HG03064 (cell line): ENCODE results near the gene DENND2C.

Experiments used
- ATAC-seq: cut with Tn5 transposase; IDR thresholded peaks from one replicate; pipeline ENCODE4 v1.9.1; 2021; ENCODE audit warnings: low read depth; ENCODE audit not compliant: unreplicated experiment

DENND2C gene

DNA sequence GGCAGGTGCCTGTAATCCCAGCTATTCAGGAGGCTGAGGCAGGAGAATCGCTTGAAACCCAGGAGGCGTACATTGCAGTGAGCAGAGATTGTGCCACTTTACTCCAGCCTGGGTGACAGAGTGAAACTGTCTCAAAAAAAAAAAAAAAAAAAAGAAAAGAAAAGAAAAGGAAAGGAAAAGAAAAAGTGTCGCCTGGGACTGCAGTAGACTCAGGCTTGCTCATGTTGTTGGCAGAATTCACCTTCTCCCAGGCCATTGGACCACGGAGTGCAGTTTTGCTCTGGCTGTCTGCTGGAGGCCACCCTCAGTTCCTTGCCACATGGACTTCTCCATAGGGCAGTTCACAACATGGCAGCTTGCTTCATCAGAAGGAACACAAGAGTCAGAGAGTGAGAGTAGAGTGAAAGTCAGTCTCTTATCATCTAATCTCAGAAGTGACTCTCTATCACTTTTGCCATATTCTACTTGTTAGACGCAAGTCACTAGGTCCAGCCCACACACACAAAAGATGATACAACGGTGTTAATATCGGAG, 117.7 kb downstream of the DENND2C start:
- ATAC-seq, result no peak

DNA sequence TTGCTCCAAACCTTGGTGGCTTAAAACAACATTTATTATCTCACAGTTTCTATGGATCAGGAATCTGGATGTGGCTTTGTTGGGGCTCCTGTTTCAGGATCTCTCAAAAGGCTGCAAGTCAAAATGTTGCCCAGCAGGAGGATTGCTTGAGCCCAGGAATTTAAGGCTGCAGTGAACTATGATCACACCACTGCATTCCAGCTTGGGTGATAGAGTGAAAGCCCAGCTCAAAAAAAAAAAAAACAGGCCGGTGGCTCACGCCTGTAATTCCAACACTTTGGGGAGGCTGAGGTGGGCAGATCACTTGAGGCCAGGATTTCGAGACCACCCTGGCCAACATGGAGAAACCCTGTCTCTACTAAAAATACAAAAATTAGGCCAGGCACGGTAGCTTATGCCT, 118.4 kb downstream of the DENND2C start:
- ATAC-seq, result no peak

DNA sequence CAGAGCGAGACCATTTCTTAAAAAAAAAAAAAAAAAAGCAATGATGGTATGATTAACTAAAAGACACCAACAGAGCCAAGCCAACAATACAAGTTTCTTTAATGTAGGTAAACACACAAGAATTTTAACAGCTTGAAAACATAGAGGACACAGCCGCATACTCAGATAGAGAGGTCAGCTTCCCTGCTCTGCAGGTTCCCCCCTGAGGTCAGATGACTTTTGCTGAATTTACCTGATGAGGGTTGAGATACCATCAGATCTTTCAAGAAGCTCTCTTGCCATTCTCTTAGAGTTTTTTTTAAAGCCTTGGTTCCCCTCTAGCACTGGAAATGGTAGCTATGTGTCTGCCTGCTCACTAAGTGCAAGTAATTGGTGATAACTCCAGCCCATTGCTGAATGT, 119.5 kb downstream of the DENND2C start:
- no peak for ATAC-seq

DNA sequence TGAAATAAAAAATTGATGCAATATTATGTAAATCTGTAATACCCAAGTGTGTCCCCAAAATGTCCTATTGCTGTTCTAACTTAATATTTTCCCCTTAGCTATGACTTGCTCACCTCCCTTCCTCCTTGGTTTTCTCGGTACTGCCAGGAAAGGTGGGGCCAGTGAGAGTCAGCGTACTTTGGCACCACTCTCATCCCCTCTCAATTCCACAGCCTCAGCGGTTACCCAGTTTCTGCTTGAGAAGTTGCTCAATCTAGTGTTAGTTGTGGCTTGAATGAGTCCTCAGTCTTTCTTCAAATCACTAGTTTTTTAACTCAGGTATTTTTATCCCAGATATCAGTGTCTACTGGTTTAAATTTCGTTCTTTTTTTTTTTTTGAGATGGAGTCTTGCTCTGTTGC, 120.7 kb downstream of the DENND2C start:
- ATAC-seq, result no peak

DNA sequence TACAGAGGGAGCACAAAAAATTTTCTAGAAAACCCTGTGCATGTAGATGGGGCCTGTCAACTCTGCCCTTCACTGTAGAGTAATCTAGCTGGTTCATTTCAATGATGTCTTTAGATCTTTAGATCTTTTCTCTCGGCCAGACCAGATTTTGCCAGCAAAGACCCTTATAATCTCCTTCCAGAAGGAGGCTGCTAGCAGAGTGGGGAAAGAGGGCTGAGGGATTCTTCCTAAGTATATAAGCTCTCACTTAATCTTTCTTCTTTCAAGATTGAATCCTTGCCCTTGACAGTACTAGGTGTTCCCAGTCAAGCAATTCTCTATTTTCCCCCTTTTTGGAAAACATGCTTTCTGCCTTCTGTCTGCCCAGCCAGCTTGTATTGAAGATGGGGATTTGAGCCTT, 122.8 kb downstream of the DENND2C start:
- no peak for ATAC-seq

DNA sequence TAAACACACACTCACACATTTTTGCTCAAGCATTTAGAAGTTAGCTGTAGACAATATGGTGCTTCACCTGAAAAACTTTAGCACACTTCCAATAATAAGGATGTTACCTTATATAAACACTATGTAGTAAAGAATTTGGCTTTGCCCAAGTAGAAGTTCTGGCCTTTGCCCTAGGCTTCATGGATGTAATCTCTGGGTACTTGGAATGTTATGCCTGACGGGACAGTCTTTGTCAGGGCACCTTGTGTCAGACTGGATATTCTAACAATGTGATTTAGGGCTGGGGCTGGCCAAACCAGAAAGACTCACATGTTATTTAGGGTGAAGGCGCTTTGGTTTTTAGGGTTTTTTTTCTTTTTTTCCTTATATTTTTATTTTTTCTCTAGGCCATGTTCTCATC, 124.1 kb downstream of the DENND2C start:
- no peak for ATAC-seq

DNA sequence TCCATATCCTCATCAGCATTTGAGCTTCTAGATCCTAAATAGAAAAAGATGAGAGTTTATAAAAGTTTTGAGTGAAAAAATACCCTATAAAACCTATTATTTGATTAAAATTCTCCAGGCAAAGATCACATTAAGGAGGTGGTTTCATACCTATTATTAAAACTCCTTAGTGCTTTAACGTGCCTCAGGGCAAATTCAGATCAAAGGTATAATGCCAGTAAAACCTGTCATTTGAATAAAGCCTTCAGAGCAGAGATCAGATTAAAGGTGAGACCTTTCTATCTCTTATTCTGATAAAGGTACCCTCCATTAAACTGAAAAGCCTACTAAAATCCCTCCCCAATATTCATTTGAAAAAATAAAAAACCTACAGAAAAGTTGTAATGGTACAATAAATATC, 124.5 kb downstream of the DENND2C start:
- no peak for ATAC-seq

DNA sequence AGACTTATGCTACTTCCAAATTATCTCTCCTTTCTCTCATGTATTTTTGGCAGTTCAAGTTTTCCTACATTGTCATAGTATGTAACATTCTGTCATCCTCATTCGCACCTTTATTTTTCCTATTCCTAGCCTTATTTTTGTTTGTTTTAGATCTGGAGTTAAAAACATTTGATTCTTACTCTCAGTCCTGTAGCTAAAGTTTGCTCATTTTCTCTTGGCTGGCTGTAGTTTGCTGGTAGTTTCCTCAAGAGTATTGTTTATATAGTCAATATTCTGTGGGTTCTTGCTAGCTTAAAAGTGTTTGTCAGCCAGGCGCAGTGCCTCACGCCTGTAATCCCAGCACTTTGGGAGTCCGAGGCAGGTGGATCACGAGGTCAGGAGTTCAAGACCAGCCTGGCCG, 129.0 kb downstream of the DENND2C start:
- no peak for ATAC-seq

DNA sequence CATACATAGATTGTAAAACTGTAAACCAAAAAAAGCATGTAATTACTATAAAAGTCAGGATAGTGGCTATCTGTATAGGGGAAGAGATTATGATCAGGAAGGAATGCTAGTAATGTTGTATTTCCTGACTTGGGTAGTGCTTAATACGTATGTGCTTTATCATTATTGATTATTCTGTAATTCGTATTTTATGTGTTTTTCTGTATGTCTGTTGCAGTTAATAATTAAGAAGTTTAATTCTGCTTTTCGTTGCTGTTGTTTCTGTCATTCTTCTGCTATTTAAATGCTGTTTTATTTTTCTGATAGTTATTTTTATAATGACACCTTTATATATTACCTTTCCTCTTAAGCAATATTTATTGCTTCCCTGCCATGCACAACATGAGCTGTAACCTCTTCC, 129.6 kb downstream of the DENND2C start:
- no peak for ATAC-seq

DNA sequence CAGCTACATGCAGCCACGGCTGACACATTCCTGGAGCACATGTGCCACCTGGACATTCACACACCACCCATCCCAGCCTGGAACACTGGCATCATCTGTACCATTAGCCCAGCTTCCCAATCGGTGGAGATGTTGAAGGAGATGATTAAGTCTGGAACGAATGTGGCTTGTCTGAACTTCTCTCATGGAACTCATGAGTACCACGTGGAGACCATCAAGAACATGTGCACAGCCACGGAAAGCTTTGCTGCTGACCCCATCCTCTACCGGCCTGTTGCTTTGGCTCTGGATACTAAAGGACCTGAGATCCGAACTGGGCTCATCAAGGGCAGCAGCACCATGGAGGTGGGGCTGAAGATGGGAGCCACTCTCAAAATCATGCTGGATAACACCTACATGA, 133.8 kb downstream of the DENND2C start:
- ATAC-seq, result no peak

DNA sequence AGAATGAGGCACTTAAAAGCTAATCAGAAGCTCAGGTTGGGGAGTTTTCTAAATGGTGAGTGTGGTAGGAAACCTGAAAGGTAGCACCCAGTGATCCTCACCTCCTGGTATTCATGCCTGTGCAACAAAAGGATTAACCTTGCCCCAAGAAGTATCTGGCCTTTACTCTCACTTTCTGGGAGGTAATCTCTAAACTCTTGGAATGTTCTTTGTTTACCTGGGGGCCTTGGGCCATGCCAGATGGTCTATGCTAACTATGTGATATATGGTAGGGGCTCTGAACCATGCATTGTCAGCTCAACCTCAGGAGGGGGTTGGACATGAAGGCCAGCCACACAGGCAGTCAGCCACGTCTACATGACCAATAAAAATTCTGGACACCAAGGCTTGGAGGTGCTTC, 134.4 kb downstream of the DENND2C start:
- no peak for ATAC-seq
